ENCODE measurements around the gene LMO7. TPM values are rescaled to one million over a fixed set of nuclear protein-coding genes. Genes with fewer than 3 reads are reported as not detected.

The LMO7 gene
- polyA plus RNA-seq, 1 experiment: 149 TPM

DNA sequence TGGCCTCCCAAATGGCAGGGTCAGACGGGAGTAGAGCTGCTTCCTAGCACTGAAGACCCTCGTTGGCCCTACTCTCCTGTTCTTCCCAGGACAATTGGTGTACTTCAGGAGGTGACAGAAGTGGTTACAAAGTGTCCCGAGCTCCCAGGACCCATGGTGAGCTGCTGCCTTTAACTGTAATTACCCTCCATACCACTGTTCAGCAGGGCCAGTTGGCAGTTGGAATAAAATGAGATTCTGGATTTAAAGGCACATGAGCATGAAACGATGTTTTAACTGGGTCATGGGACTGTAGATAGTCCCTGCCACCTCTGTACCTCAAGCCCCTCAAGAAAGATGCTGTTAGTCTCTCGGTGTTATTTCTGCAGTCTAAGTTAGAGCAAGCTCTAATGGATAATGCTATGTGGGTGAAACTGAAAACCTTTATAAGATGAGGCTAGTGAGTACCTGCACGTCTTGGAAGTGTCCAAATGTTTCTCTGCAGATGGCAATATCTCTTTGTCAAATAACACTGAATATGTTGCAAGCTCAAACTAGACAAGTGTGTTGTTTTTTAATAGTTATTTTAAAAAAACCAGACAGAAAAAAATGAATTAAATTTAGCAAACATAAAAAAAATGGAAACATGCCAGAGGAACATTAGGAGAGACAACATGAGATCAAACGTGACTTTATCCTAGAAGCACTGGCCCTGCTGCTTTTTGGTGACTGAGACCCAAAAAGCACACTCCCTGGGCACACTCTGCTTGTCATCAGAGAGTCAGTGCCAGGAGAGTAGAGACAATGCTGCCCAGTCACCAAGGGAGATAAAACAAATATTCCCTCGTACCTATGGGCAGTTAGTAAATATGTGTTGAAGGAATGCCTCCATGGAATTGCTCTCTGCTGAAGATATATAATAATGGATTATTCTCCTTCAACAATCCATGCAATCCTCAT is 266.3 kb downstream of the LMO7 start:
- no peak for DNase-seq (ENCODE audit: low read depth)
- ChIA-PET CTCF (interaction anchor here (0.7 kb wide), 1 partner anchor 50 kb away, joined by 3 read pairs; no protein-coding TSS in a partner anchor), POLR2A (no interaction called here)
- no peak overlapping the region for H3K4me3 ChIP-seq (ENCODE audit: low read depth, low read length)
- TF ChIP-seq, protein P1, sequence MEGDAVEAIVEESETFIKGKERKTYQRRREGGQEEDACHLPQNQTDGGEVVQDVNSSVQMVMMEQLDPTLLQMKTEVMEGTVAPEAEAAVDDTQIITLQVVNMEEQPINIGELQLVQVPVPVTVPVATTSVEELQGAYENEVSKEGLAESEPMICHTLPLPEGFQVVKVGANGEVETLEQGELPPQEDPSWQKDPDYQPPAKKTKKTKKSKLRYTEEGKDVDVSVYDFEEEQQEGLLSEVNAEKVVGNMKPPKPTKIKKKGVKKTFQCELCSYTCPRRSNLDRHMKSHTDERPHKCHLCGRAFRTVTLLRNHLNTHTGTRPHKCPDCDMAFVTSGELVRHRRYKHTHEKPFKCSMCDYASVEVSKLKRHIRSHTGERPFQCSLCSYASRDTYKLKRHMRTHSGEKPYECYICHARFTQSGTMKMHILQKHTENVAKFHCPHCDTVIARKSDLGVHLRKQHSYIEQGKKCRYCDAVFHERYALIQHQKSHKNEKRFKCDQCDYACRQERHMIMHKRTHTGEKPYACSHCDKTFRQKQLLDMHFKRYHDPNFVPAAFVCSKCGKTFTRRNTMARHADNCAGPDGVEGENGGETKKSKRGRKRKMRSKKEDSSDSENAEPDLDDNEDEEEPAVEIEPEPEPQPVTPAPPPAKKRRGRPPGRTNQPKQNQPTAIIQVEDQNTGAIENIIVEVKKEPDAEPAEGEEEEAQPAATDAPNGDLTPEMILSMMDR (IDR thresholded peaks at IDR 0.05; ENCODE audit: insufficient read depth, low read depth, low read length): no peak
- no peaks in the 10 kb centered on the region for H3K36me3 ChIP-seq (ENCODE audit: control insufficient read depth, insufficient read depth, low read length)
- no peaks in the 10 kb centered on the region; the same call in none of the 2 replicates for H3K27me3 ChIP-seq (ENCODE audit: control insufficient read depth, insufficient read depth, low read length)

DNA sequence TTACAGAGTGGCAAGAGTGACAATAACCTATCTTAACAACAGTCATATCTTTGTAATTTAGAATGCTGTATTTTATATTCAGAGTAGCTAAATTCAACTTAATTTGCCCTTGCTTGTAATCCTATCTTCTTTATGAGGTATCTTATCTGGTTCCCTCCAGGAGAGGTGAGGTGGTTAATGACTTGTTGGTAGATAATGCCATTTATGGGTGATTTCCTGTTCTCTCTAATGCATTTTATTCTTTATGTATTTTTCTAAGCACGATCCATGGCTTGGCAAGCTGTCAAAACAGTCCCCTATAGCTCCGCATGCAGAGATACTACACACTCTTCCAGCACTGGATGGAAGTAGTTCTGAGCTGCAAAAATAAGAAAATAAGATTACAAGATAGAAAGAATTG is 267.9 kb downstream of the LMO7 start:
- no peaks in the 10 kb centered on the region; the same call in none of the 2 replicates for H3K27me3 ChIP-seq (ENCODE audit: control insufficient read depth, insufficient read depth, low read length)

DNA sequence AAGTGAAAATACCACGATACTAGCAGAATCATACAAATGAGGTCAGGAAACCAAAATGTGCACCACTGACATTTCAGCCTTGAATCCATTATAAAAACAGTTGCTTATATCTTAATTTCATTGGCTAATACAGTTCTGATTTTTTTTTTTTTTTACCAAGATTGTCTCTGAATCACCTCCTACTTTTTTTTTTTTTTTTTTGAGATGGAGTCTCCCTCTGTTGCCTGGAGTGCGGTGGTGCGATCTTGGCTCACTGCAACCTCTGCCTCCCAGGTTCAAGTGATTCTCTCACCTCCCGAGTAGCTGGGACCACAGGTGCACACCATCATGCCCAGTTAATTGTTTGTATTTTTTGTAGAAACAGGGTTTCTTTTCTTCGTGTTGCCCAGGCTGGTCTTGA is 270.2 kb downstream of the LMO7 start:
- no peak overlapping the region for H3K4me3 ChIP-seq (ENCODE audit: low read depth, low read length)
- TF ChIP-seq, protein P1 (IDR thresholded peaks at IDR 0.05; ENCODE audit: insufficient read depth, low read depth, low read length): no peak
- H3K27me3 ChIP-seq (ENCODE audit: control insufficient read depth, insufficient read depth, low read length): no peaks in the 10 kb centered on the region; the same call in none of the 2 replicates
- no peaks in the 10 kb centered on the region for H3K36me3 ChIP-seq (ENCODE audit: control insufficient read depth, insufficient read depth, low read length)
- ChIA-PET POLR2A (no interaction called here), CTCF (no interaction called here)
- DNase-seq (ENCODE audit: low read depth): no peak

More for the DNA sequence above, 267.9 kb downstream of the LMO7 start:
- Histone ChIP-seq H3K36me3 (ENCODE audit: control insufficient read depth, insufficient read depth, low read length) (no peaks in the 10 kb centered on the region), H3K4me3 (ENCODE audit: low read depth, low read length) (no peak overlapping the region)
- DNase-seq (ENCODE audit: low read depth): no peak
- CTCF ChIA-PET: no interaction called here
- TF ChIP-seq, protein P1 (IDR thresholded peaks at IDR 0.05; ENCODE audit: insufficient read depth, low read depth, low read length): no peak
- POLR2A ChIA-PET: no interaction called here

DNA sequence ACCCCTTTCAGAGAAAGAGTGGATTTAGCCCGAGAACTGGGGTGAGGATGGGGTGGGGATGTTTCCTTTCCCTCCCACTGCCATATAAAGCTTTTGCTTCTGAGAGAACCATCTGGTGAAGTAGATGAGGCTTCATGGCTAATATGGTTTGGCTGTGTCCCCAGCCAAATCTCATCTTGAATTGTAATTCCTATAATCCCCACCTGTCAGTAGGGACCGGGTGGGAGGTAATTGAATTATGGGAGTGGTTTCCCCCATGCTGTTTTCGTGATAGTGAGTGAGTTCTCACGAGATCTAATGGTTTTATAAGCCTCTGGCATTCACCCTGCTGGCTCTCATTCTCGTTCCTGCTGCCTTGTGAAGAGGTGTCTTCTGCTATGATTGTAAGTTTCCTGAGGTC is 270.9 kb downstream of the LMO7 start:
- CTCF ChIA-PET: no interaction called here
- Histone ChIP-seq H3K36me3 (ENCODE audit: control insufficient read depth, insufficient read depth, low read length) (no peaks in the 10 kb centered on the region), H3K4me3 (ENCODE audit: low read depth, low read length) (no peak overlapping the region), H3K27me3 (ENCODE audit: control insufficient read depth, insufficient read depth, low read length) (no peaks in the 10 kb centered on the region; the same call in 1 of the 2 replicates)
- TF ChIP-seq, protein P1 (IDR thresholded peaks at IDR 0.05; ENCODE audit: insufficient read depth, low read depth, low read length): no peak
- POLR2A ChIA-PET: no interaction called here
- no peak for DNase-seq (ENCODE audit: low read depth)

DNA sequence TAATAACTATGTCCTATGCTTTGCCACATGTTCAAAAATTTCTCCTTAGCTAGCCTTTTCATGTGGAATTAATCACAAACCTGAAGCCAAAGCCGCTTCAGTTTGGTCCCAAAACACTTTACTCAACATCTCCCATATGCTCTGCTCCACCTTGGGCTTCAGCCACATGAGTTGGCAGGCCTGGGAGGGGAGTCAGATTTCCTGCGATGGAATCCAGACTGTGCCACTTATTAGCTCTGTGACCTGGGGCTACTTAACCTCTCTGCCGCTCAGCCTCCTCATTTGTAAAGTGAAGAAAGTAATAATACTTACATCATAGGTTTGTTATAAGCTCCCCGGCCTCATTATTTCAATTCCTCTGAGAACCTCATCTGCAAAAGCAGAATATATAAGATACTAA is 272.0 kb downstream of the LMO7 start:
- POLR2A ChIA-PET: no interaction called here

More for the DNA sequence above, 272.0 kb downstream of the LMO7 start:
- TF ChIP-seq, protein P1 (IDR thresholded peaks at IDR 0.05; ENCODE audit: insufficient read depth, low read depth, low read length): no peak
- CTCF ChIA-PET: interaction anchor here (1.0 to 1.2 kb wide), 2 partner anchors 13 to 38 kb away, joined by 3 read pairs; no protein-coding TSS in a partner anchor
- no peak for DNase-seq (ENCODE audit: low read depth)
- Histone ChIP-seq H3K27me3 (ENCODE audit: control insufficient read depth, insufficient read depth, low read length) (no peaks in the 10 kb centered on the region; the same call in 1 of the 2 replicates), H3K4me3 (ENCODE audit: low read depth, low read length) (no peak overlapping the region), H3K36me3 (ENCODE audit: control insufficient read depth, insufficient read depth, low read length) (no peaks in the 10 kb centered on the region)
